Neural progenitor cell (in vitro differentiated cells): Measurements from ENCODE around the gene GARIN5A. TPM values are rescaled to one million over a fixed set of nuclear protein-coding genes. Genes with fewer than 3 reads are reported as not detected.

Source experiments
- DNase-seq: peaks from one replicate; pipeline ENCODE4 v3.0.0-alpha.2; 2016; ENCODE audit warnings: low spot score
- H2AFZ ChIP-seq: fragments of 200-600 bp; sonication (generic); replicated peaks from 2 replicates; pipeline ENCODE4 v1.6.1; 2016; ENCODE audit warnings: antibody characterized with exemption
- H3F3A ChIP-seq: fragments of 200-600 bp; sonication (generic); 2 replicates; pipeline ENCODE4 v1.6.1; 2016; ENCODE audit warnings: antibody characterized with exemption, low read depth
- H3K27ac ChIP-seq: fragments of 200-600 bp; sonication (generic); 2 replicates; pipeline ENCODE4 v1.5.1; 2016; ENCODE audit warnings: mild to moderate bottlenecking
- H3K27me3 ChIP-seq: fragments of 200-600 bp; sonication (generic); 2 replicates; pipeline ENCODE4 v1.6.1; 2016; ENCODE audit warnings: mild to moderate bottlenecking, moderate library complexity
- H3K36me3 ChIP-seq: fragments of 200-600 bp; sonication (generic); 2 replicates; pipeline ENCODE4 v1.5.1; 2016
- H3K4me1 ChIP-seq: fragments of 200-600 bp; sonication (generic); 2 replicates; pipeline ENCODE4 v1.6.1; 2016; ENCODE audit warnings: mixed run types
- H3K4me2 ChIP-seq: fragments of 200-600 bp; sonication (generic); 2 replicates; pipeline ENCODE4 v1.6.1; 2016
- H3K4me3 ChIP-seq: fragments of 200-600 bp; sonication (generic); 2 replicates; pipeline ENCODE4 v1.5.1; 2016
- H3K79me2 ChIP-seq: fragments of 200-600 bp; sonication (generic); 2 replicates; pipeline ENCODE4 v1.6.1; 2016; ENCODE audit warnings: low read depth
- H3K9ac ChIP-seq: fragments of 200-600 bp; sonication (generic); 2 replicates; pipeline ENCODE4 v1.6.1; 2016
- H3K9me3 ChIP-seq: fragments of 200-600 bp; sonication (generic); 2 replicates; pipeline ENCODE4 v1.5.1; 2016; ENCODE audit warnings: low read depth
- H4K20me1 ChIP-seq: fragments of 200-600 bp; sonication (generic); 2 replicates; pipeline ENCODE4 v1.6.1; 2016; ENCODE audit warnings: low read depth
- H3K27ac Mint-ChIP-seq: 3 replicates; pipeline ENCODE4 v1.8.0; 2021; ENCODE audit warnings: mixed read lengths
- H3K27me3 Mint-ChIP-seq: 2 replicates; pipeline ENCODE4 v1.8.0; 2022; ENCODE audit warnings: low read depth, mild to moderate bottlenecking, inconsistent platforms, moderate library complexity, mixed read lengths; ENCODE audit not compliant: insufficient read depth
- H3K36me3 Mint-ChIP-seq: 3 replicates; pipeline ENCODE4 v1.8.0; 2021; ENCODE audit warnings: mixed read lengths
- H3K4me1 Mint-ChIP-seq: 3 replicates; pipeline ENCODE4 v1.8.0; 2021; ENCODE audit warnings: mixed read lengths
- H3K4me3 Mint-ChIP-seq: 3 replicates; pipeline ENCODE4 v1.8.0; 2021; ENCODE audit warnings: mild to moderate bottlenecking, moderate library complexity, mixed read lengths
- H3K9me3 Mint-ChIP-seq: 3 replicates; pipeline ENCODE4 v1.8.0; 2020; ENCODE audit warnings: mixed read lengths
- CTCF ChIP-seq: fragments of 200-600 bp; sonication (generic); IDR thresholded peaks from 2 replicates; pipeline ENCODE4 v1.5.1; 2017; ENCODE audit warnings: antibody characterized with exemption, mild to moderate bottlenecking
- EZH2 ChIP-seq: fragments of 200-600 bp; sonication (generic); IDR thresholded peaks from 2 replicates; pipeline ENCODE4 v1.6.1; 2017; ENCODE audit warnings: antibody characterized with exemption, mild to moderate bottlenecking, moderate library complexity
- EZH2phosphoT487 ChIP-seq: fragments of 200-600 bp; sonication (generic); IDR thresholded peaks from 2 replicates; pipeline ENCODE4 v1.6.1; 2017; ENCODE audit warnings: antibody characterized with exemption
- total RNA-seq: library from RNA; depleted of rRNA; stranded (reverse); fragments of >200 nt; gene quantifications from 2 replicates; pipeline ENCODE4 v1.2.3, GENCODE V29; 2015; ENCODE audit warnings: low replicate concordance

GARIN5A gene
- total RNA-seq, 1 donor from 2014 or later = 5.6 TPM

GRCh38 chr19:50501568-50502475 is 25.2 kb upstream of the GARIN5A start:
- H3K9me3 Mint-ChIP-seq = no peaks in the 10 kb centered on the region
- no peaks in the 10 kb centered on the region for H3K79me2 ChIP-seq
- H3K9me3 ChIP-seq = no peaks in the 10 kb centered on the region
- peaks cover 10% of the 10 kb centered on the region for H3K4me1 ChIP-seq
- no peaks in the 10 kb centered on the region for H3F3A ChIP-seq
- no peak overlapping the region for H3K4me3 ChIP-seq
- peaks cover 42% of the 10 kb centered on the region for H3K27me3 ChIP-seq
- TF ChIP-seq EZH2 (no peak), CTCF (no peak), EZH2phosphoT487 (no peak)
- no peak overlapping the region for H3K27ac Mint-ChIP-seq
- no peak overlapping the region for H3K4me3 Mint-ChIP-seq
- no peak for DNase-seq
- H3K4me2 ChIP-seq = no peak overlapping the region
- no peaks in the 10 kb centered on the region for H3K27me3 Mint-ChIP-seq
- peaks cover 3% of the 10 kb centered on the region for H3K4me1 Mint-ChIP-seq
- H3K9ac ChIP-seq = no peak overlapping the region
- no peaks in the 10 kb centered on the region for H3K36me3 ChIP-seq
- no peaks in the 10 kb centered on the region for H3K36me3 Mint-ChIP-seq
- H2AFZ ChIP-seq = no peak overlapping the region
- no peaks in the 10 kb centered on the region for H4K20me1 ChIP-seq
- H3K27ac ChIP-seq = no peak overlapping the region

DNA sequence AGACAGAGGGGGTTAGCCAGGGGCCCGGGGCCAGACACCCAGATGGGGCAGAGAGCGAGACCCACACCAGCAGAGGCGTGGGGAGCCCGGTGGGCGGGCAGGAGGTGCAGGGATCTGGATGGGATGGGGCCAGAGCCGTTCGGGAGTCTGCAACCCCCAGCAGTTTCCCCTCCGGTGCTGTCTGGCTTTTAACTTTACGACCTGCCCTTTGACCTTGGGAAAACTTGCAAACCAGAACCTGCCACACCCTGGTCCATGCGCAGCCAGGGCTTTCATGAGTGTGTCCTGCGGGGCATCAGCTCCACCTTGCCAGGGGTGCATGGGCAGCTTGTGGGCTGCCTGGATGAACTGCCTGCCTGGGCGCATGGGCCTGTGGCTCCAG is 24.5 kb upstream of the GARIN5A start:
- Histone ChIP-seq H4K20me1 (no peaks in the 10 kb centered on the region), H3K4me3 (no peak overlapping the region), H3K27ac (no peak overlapping the region), H3K27me3 (peaks cover 44% of the 10 kb centered on the region), H3K9me3 (no peaks in the 10 kb centered on the region), H3K9ac (no peak overlapping the region), H2AFZ (no peak overlapping the region), H3K79me2 (no peaks in the 10 kb centered on the region), H3K36me3 (no peaks in the 10 kb centered on the region), H3F3A (no peaks in the 10 kb centered on the region), H3K4me2 (no peak overlapping the region), H3K4me1 (peaks cover 14% of the 10 kb centered on the region)
- H3K9me3 Mint-ChIP-seq = no peaks in the 10 kb centered on the region
- H3K27me3 Mint-ChIP-seq = peaks cover under 1% of the 10 kb centered on the region
- H3K4me1 Mint-ChIP-seq = peaks cover 4% of the 10 kb centered on the region
- H3K27ac Mint-ChIP-seq = peak overlapping the region; percentile 50
- no peak for DNase-seq
- no peak overlapping the region for H3K4me3 Mint-ChIP-seq
- H3K36me3 Mint-ChIP-seq = no peaks in the 10 kb centered on the region
- no peak for TF ChIP-seq CTCF
- no peak for TF ChIP-seq EZH2phosphoT487
- no peak for TF ChIP-seq EZH2

GRCh38 chr19:50500753-50501151 is 24.1 kb upstream of the GARIN5A start:
- Mint-ChIP-seq H3K4me3 (no peak overlapping the region), H3K27me3 (peaks cover 4% of the 10 kb centered on the region), H3K4me1 (peaks cover 6% of the 10 kb centered on the region), H3K36me3 (no peaks in the 10 kb centered on the region), H3K9me3 (no peaks in the 10 kb centered on the region), H3K27ac (peak overlapping the region; percentile 50)
- Histone ChIP-seq H2AFZ (no peak overlapping the region), H3K4me1 (peaks cover 14% of the 10 kb centered on the region), H3K4me3 (no peak overlapping the region), H3K27me3 (peaks cover 44% of the 10 kb centered on the region), H3K4me2 (peak overlapping the region; percentile 68), H3F3A (no peaks in the 10 kb centered on the region), H3K79me2 (no peaks in the 10 kb centered on the region), H3K9ac (no peak overlapping the region), H4K20me1 (no peaks in the 10 kb centered on the region), H3K9me3 (no peaks in the 10 kb centered on the region), H3K27ac (no peak overlapping the region), H3K36me3 (no peaks in the 10 kb centered on the region)
- no peak for DNase-seq
- no peak for TF ChIP-seq EZH2phosphoT487
- no peak for TF ChIP-seq EZH2
- no peak for TF ChIP-seq CTCF
